Adrenal gland (tissue), 12 donors: ENCODE measurements around the gene ALLC. TPM values are rescaled to one million over a fixed set of nuclear protein-coding genes. Genes with fewer than 3 reads are reported as not detected.
"Not testable (repeated sequence)": the region's sequence is repeated elsewhere in the genome, so short reads cannot be mapped to it uniquely, and the experiment has no call there.

Experiments
- DNase-seq, 7 donors: peaks; one replicate each; pipeline ENCODE4 v3.0.0-alpha.2; 2019 to 2020
- H3K27ac ChIP-seq, 5 donors: fragments of 200-600 bp; sonication (generic) in 4 of 5; 1 replicate in 3 of 5; 2 replicates in 2 of 5; pipeline versions ENCODE4 v1.5.1 to v1.8.0; 2016 to 2020; ENCODE audit warnings: mild to moderate bottlenecking in 1 of 5
- H3K27me3 ChIP-seq: fragments of 200-600 bp; 2 replicates; pipeline ENCODE4 v1.8.0; 2021
- H3K36me3 ChIP-seq, 2 donors: fragments of 200-600 bp; replicated peaks in 1 of 2; 1 replicate in 1 of 2; 2 replicates in 1 of 2; pipeline versions ENCODE4 v1.5.1 to v1.8.0; 2018 to 2022
- H3K4me1 ChIP-seq, 2 donors: fragments of 200-600 bp; replicated peaks in 1 of 2; 1 replicate in 1 of 2; 2 replicates in 1 of 2; pipeline versions ENCODE4 v1.5.1 to v1.8.0; 2018 to 2021
- H3K4me3 ChIP-seq, 4 donors: fragments of 200-600 bp; sonication (generic) in 3 of 4; one replicate each; pipeline ENCODE4 v1.5.1; 2016 to 2018
- H3K9me3 ChIP-seq, 3 donors: fragments of 200-600 bp; sonication (generic) in 1 of 3; replicated peaks in 1 of 3; 1 replicate in 2 of 3; 2 replicates in 1 of 3; pipeline versions ENCODE4 v1.5.1 to v1.8.0; 2016 to 2021
- CTCF ChIP-seq, 6 experiments: fragments of 450-650 bp in 4 of 6; fragments of 200-600 bp in 2 of 6; sonication (generic) in 1 of 6; IDR thresholded peaks; 1 replicate in 5 of 6; 2 replicates in 1 of 6; pipeline versions ENCODE4 v1.5.1 to v1.8.0; 2016 to 2021; ENCODE audit warnings: antibody characterized with exemption in 6 of 6, mild to moderate bottlenecking in 2 of 6, moderate library complexity in 1 of 6
- POLR2A ChIP-seq, 2 donors: fragments of 450-650 bp; IDR thresholded peaks; one replicate each; pipeline ENCODE4 v1.6.1; 2017; ENCODE audit warnings: antibody characterized with exemption in 2 of 2, mild to moderate bottlenecking in 2 of 2, moderate library complexity in 1 of 2
- WGBS, 4 donors: extraction: QIAGEN DNeasy Blood & Tissue Kit in 2 of 4; methylation state at CpG; one replicate each; pipeline versions ENCODE4 v1.1.5 to v1.1.7; 2013 to 2017; 5-methylcytosine and 5-hydroxymethylcytosine counted together
- intact Hi-C, 2 donors: fragments of 100-400 bp; cut with DNase I; formaldehyde crosslinking; loops; one replicate each; pipeline versions ENCODE4 v1.14.1 to v1.15.0; 2022 to 2023
- polyA plus RNA-seq, 3 donors: library from polyadenylated mRNA; stranded (reverse); fragments of 200-250 nt in 2 of 3; fragments of 350-450 nt in 1 of 3; fragmentation: Illumina TruSeq in 1 of 3; extraction: RNeasy Lipid Tissue Mini Kit (QIAGEN cat#74804) in 1 of 3; gene quantifications; one replicate each; pipeline ENCODE4 v1.2.3, GENCODE V29; 2013 to 2014
- total RNA-seq, 9 donors: library from RNA; depleted of rRNA in 4 of 9; stranded (reverse); fragments of >200 nt in 4 of 9; fragments of 120-200 nt in 1 of 9; fragmentation: NEBNext Ultra II Directional in 1 of 9; extraction: Animal tissue kit (Norgen Biotek cat#: 25700) in 1 of 9; gene quantifications; one replicate each; pipeline versions ENCODE4 v1.1.0 to v1.2.4, GENCODE V29; 2013 to 2023
- donor health status: healthy with polysubstance abuse.
- donor health status: Bipolar disorder and iron deficiency.
- donor health status: DM: yes; HTN: yes; CAD: no.
- donor health status: DM: no; HTN: no; CAD: no.
- donor health status: DM: no; HTN: no; CAD: no.
- donor health status: DM: yes; HTN: yes; CAD: no.

ALLC gene
- total and polyA plus RNA-seq, 12 donors, result 0.07 to 7.9 (median 0.72) TPM; not detected in 5

- peak in 2 of 7 donors; percentile 3 to 17 for DNase-seq
Observed at GRCh38 chr2:3616435-3617197, 41.4 kb upstream of the ALLC start.

GRCh38 chr2:3617198-3617890 is 40.7 kb upstream of the ALLC start:
- DNase-seq, result peak in 2 of 7 donors; percentile 6 to 18
- Histone ChIP-seq H3K9me3 (no peaks in the 10 kb centered on the region), H3K27ac (no peak overlapping the region), H3K4me1 (no peaks in the 10 kb centered on the region), H3K4me3 (no peak overlapping the region), H3K27me3 (no peaks in the 10 kb centered on the region), H3K36me3 (no peaks in the 10 kb centered on the region)
- WGBS, 4 donors, result 91 to 97% (median 95%) methylated on average over 21 of the region's 21 CpGs
- TF ChIP-seq CTCF (IDR thresholded peaks at IDR 0.05) (no peak), POLR2A (IDR thresholded peaks at IDR 0.05) (no peak)
- intact Hi-C loops, result no loop called here

More at GRCh38 chr2:3616435-3617197, 41.4 kb upstream of the ALLC start:
- H3K9me3 ChIP-seq, H3K4me3 ChIP-seq, H3K36me3 ChIP-seq, H3K4me1 ChIP-seq, intact Hi-C loops, H3K27me3 ChIP-seq, H3K27ac ChIP-seq: not testable (repeated sequence)
- WGBS, 4 donors, result 88 to 98% (median 93%) methylated on average over 15 to 25 of the region's 25 CpGs

GRCh38 chr2:3618367-3618766 is 39.6 kb upstream of the ALLC start:
- DNase-seq, result no peak
- Histone ChIP-seq H3K36me3 (no peaks in the 10 kb centered on the region), H3K27ac (no peak overlapping the region), H3K4me3 (no peak overlapping the region), H3K4me1 (no peaks in the 10 kb centered on the region), H3K27me3 (no peaks in the 10 kb centered on the region), H3K9me3 (no peaks in the 10 kb centered on the region)
- TF ChIP-seq POLR2A (IDR thresholded peaks at IDR 0.05), result no peak
- TF ChIP-seq CTCF (IDR thresholded peaks at IDR 0.05), result no peak
- intact Hi-C loops, result no loop called here

- Histone ChIP-seq H3K27me3 (no peaks in the 10 kb centered on the region), H3K4me3 (no peak overlapping the region), H3K9me3 (no peaks in the 10 kb centered on the region), H3K36me3 (no peaks in the 10 kb centered on the region), H3K4me1 (no peaks in the 10 kb centered on the region), H3K27ac (no peak overlapping the region)
- intact Hi-C loops, result no loop called here
- DNase-seq, result no peak
- TF ChIP-seq POLR2A (IDR thresholded peaks at IDR 0.05) (no peak), CTCF (IDR thresholded peaks at IDR 0.05) (no peak)
- WGBS, 4 donors, result 83 to 94% (median 88%) methylated on average over 2 of the region's 2 CpGs
Observed at GRCh38 chr2:3619033-3619432, 39.0 kb upstream of the ALLC start.

- H3K4me1 ChIP-seq, H3K9me3 ChIP-seq, H3K4me3 ChIP-seq, H3K27me3 ChIP-seq, H3K36me3 ChIP-seq, intact Hi-C loops, H3K27ac ChIP-seq: not testable (repeated sequence)
- 91 to 96% (median 93%) methylated on average over 9 of the region's 9 CpGs for WGBS, 4 donors
- peak in 1 of 7 donors; percentile 10 for DNase-seq
Observed at GRCh38 chr2:3619661-3620060, 38.3 kb upstream of the ALLC start.
